ENCODE measurements around the gene APLN. TPM values are rescaled to one million over a fixed set of nuclear protein-coding genes. Genes with fewer than 3 reads are reported as not detected.

Gene APLN
- total RNA-seq, 1 donor from 2014 or later, result 7.9 TPM

DNA sequence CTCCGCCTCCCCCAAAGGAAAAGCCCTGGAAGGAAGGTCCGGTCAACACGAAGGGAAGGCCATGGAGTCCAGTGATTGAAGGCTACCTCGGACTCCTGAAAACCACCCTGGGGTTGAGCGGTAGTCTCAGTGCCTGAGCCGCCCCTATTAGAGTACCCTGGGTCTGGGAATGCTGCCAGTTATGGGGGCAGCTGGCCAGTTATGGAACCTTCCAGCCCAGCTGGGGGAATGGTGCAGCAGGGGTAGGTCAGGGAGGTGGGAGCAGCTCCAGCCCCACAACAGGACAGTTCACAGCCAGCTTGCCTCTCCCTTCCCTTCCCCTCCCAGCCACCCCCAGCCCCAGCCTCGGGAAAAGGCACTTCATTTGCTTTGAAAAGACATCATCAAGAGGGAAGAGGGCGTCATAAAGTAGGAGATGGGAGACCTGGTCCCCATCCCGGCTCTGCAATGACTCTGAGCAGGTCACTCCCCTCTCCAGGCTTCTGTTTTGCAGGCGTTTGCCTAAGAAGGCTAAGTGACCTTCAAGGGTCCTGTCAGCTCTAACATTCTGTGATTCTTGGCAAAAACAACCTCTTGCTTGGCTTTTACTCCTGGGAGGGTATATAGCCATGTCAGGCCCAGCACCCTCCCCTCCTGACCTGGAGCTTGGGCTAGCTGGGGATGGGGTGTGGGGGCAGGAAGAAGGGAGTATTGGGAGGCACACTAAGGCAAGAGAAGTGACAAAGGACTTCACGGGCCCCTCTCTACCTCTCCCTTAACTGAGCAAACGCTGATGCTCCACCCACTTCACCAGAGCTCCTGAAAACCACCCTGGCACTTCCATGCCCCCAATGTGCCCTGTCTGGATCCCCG, 8.0 kb downstream of the APLN start:
- H3K27me3 ChIP-seq, result no peaks in the 10 kb centered on the region
- TF ChIP-seq, protein P1, sequence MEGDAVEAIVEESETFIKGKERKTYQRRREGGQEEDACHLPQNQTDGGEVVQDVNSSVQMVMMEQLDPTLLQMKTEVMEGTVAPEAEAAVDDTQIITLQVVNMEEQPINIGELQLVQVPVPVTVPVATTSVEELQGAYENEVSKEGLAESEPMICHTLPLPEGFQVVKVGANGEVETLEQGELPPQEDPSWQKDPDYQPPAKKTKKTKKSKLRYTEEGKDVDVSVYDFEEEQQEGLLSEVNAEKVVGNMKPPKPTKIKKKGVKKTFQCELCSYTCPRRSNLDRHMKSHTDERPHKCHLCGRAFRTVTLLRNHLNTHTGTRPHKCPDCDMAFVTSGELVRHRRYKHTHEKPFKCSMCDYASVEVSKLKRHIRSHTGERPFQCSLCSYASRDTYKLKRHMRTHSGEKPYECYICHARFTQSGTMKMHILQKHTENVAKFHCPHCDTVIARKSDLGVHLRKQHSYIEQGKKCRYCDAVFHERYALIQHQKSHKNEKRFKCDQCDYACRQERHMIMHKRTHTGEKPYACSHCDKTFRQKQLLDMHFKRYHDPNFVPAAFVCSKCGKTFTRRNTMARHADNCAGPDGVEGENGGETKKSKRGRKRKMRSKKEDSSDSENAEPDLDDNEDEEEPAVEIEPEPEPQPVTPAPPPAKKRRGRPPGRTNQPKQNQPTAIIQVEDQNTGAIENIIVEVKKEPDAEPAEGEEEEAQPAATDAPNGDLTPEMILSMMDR (IDR thresholded peaks at IDR 0.05), result no peak
- H3K9me3 ChIP-seq, result no peaks in the 10 kb centered on the region
- H3K36me3 ChIP-seq, result no peaks in the 10 kb centered on the region
- no peak overlapping the region for H3K4me3 ChIP-seq
- DNase-seq (no peak), ATAC-seq (no peak)
- intact Hi-C loops (cut with DNase I), result no loop called here
- no peak overlapping the region for H3K27ac ChIP-seq
- no peaks in the 10 kb centered on the region for H3K4me1 ChIP-seq

DNA sequence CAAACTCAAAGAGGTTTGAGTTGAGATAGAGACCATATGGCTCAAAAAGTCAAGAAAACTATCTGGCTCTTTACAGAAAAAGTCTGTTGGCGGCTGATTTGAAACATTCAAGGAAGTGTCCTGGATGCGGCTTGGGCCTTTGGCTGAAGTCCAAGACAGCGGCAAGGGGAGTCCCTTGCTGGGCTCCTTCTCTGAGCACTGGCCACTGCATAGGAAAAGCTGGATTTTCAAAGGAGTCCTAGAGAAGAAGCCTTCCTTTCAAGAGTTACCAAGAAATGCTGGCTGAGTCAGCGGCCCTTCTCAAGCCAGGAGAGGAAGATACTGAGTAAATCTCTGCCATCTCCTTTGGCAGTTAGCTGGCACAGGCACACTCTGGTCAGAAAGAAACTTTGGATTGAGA, 12.1 kb downstream of the APLN start:
- TF ChIP-seq, protein P1 (IDR thresholded peaks at IDR 0.05), result no peak
- Histone ChIP-seq H3K36me3 (no peaks in the 10 kb centered on the region), H3K27ac (no peak overlapping the region), H3K4me1 (no peaks in the 10 kb centered on the region), H3K9me3 (no peaks in the 10 kb centered on the region), H3K27me3 (no peaks in the 10 kb centered on the region), H3K4me3 (no peak overlapping the region)
- DNase-seq (no peak), ATAC-seq (no peak)
- intact Hi-C loops (cut with DNase I), result no loop called here

DNA sequence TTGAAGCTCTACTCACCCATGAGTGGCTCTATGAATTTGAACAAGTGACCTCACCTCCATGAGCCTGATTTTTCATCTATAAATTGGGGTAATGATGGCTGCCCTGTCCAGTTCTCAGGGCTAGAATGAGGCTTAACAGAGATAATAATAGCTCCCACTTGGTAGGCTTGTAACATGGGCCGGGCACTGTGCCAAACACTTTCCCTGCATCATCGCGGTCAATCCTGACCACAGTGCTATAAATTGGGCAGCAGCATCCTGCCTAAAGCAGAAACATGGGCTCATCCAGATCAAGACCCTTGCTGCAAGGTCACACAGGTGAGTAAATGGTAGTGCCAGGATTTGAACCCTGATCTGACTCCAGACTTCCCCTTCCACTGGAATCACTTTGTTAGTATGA, 12.8 kb downstream of the APLN start:
- intact Hi-C loops (cut with DNase I), result no loop called here
- DNase-seq (no peak), ATAC-seq (no peak)
- H3K27me3 ChIP-seq, result no peaks in the 10 kb centered on the region
- H3K36me3 ChIP-seq, result no peaks in the 10 kb centered on the region
- H3K4me1 ChIP-seq, result no peaks in the 10 kb centered on the region
- no peaks in the 10 kb centered on the region for H3K9me3 ChIP-seq
- H3K4me3 ChIP-seq, result no peak overlapping the region
- no peak overlapping the region for H3K27ac ChIP-seq
- TF ChIP-seq, protein P1 (IDR thresholded peaks at IDR 0.05), result no peak

DNA sequence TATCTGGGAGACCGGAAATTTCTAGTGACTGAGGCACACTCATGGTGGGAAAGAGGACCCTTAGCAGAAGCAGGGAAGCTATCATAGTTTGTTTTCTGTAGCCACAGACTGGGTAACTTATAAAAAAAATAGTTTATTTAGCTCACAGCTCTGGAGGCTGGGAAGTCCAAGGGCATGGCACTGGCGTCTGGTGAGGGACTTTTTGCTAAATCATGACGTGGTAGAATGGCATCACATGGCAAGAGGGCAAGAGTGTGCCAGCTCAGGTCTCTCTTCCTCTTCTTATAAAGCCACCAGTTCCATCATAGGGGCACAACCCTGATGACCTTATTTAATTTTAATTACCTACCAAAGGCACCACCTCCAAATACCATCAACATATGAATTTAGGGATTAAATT, 13.3 kb downstream of the APLN start:
- no peak for DNase-seq
- no peaks in the 10 kb centered on the region for H3K27me3 ChIP-seq
- no peak for ATAC-seq
- H3K27ac ChIP-seq, result no peak overlapping the region
- H3K4me3 ChIP-seq, result no peak overlapping the region
- TF ChIP-seq, protein P1 (IDR thresholded peaks at IDR 0.05), result no peak
- H3K4me1 ChIP-seq, result no peaks in the 10 kb centered on the region
- H3K36me3 ChIP-seq, result no peaks in the 10 kb centered on the region
- intact Hi-C loops (cut with DNase I), result no loop called here
- no peaks in the 10 kb centered on the region for H3K9me3 ChIP-seq

DNA sequence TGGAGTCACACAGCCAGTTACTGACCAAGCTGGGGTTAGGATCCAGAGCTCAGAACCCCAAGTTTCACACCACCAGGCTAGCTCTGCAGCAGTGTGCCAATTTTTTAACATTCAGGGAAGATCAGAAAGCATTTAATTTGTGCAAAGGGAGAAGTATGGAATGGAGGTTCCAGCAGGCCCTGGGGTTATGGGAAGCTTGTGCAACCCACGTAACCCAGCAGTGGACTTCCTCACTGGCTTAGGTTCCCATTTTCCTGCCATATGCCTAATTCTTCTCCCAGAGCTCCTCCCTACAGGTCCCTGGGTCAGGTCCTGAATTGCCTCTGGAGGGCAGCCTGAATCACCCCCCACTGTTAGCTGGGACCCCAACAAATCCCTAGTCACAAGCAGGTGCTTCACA, 14.0 kb downstream of the APLN start:
- no peak for DNase-seq

More for the DNA sequence above, 14.0 kb downstream of the APLN start:
- ATAC-seq, result peak; percentile 53
- Histone ChIP-seq H3K27me3 (no peaks in the 10 kb centered on the region), H3K36me3 (no peaks in the 10 kb centered on the region), H3K9me3 (no peaks in the 10 kb centered on the region), H3K27ac (no peak overlapping the region), H3K4me3 (no peak overlapping the region), H3K4me1 (no peaks in the 10 kb centered on the region)
- intact Hi-C loops (cut with DNase I), result no loop called here
- TF ChIP-seq, protein P1 (IDR thresholded peaks at IDR 0.05), result no peak

Measured in upper lobe of right lung (tissue), 1 donor.